HepG2 (cell line): ENCODE measurements around the gene UBR1. TPM values are rescaled to one million over a fixed set of nuclear protein-coding genes. Genes with fewer than 3 reads are reported as not detected.
A peak's percentile ranks its signal among the peaks of the same experiment; 100 is the strongest.

Experiments used
- AHR ChIP-seq: IDR thresholded peaks from 2 replicates; pipeline ENCODE4 v1.6.1; 2018; ENCODE audit warnings: missing genetic modification reagents, missing compliant biosample characterization
- CC2D1A ChIP-seq: sonication (generic); formaldehyde crosslinking; IDR thresholded peaks from 2 replicates; pipeline ENCODE4 v1.8.1; 2023; ENCODE audit warnings: mild to moderate bottlenecking, missing genetic modification reagents
- FIP1L1 ChIP-seq: fragments of 200-400 bp; formaldehyde crosslinking; IDR thresholded peaks from 2 replicates; pipeline ENCODE4 v1.6.1; 2018; ENCODE audit warnings: low read depth, mild to moderate bottlenecking, low read length, moderate library complexity, borderline replicate concordance; ENCODE audit not compliant: insufficient read depth
- NFIC ChIP-seq: IDR thresholded peaks from 2 replicates; pipeline ENCODE4 v1.6.1; 2012; ENCODE audit warnings: mild to moderate bottlenecking, low read length, inconsistent platforms
- NR1H2 ChIP-seq: sonication (generic); formaldehyde crosslinking; IDR thresholded peaks from 2 replicates; pipeline ENCODE4 v1.8.1; 2022; ENCODE audit warnings: low read depth, missing genetic modification reagents, borderline replicate concordance
- PCBP1 ChIP-seq: fragments of 200-400 bp; formaldehyde crosslinking; IDR thresholded peaks from 2 replicates; pipeline ENCODE4 v1.6.1; 2017; ENCODE audit warnings: mild to moderate bottlenecking, low read depth, low read length, borderline replicate concordance
- SSRP1 ChIP-seq: IDR thresholded peaks from 2 replicates; pipeline ENCODE4 v1.6.1; 2016; ENCODE audit warnings: control low read depth
- SUZ12 ChIP-seq: fragments of 150-350 bp; IDR thresholded peaks from 2 replicates; pipeline ENCODE4 v1.6.1; 2014; ENCODE audit warnings: low read depth, low read length
- TAF15 ChIP-seq: fragments of 200-400 bp; formaldehyde crosslinking; IDR thresholded peaks from one replicate; pipeline ENCODE4 v1.6.1; 2018; ENCODE audit warnings: mild to moderate bottlenecking, low read depth, low read length; ENCODE audit not compliant: poor library complexity, severe bottlenecking
- U2AF2 ChIP-seq: fragments of 200-400 bp; formaldehyde crosslinking; IDR thresholded peaks from 2 replicates; pipeline ENCODE4 v1.6.1; 2017; ENCODE audit warnings: low read depth, mild to moderate bottlenecking, low read length
- ZFP36 ChIP-seq: fragments of 150-350 bp; IDR thresholded peaks from 2 replicates; pipeline ENCODE4 v1.6.1; 2018; ENCODE audit warnings: borderline replicate concordance, low read length, low read depth; ENCODE audit not compliant: partially characterized antibody
- ZMYM3 ChIP-seq: sonication (generic); formaldehyde crosslinking; IDR thresholded peaks from 2 replicates; pipeline ENCODE4 v1.5.1; 2020; ENCODE audit warnings: mild to moderate bottlenecking, missing genetic modification reagents
- ZNF589 ChIP-seq: sonication (generic); formaldehyde crosslinking; conservative IDR thresholded peaks from 2 replicates; pipeline ENCODE4 v1.8.0; 2022; ENCODE audit warnings: mild to moderate bottlenecking, moderate library complexity, missing genetic modification reagents
- ZZZ3 ChIP-seq: sonication (generic); formaldehyde crosslinking; IDR thresholded peaks from 2 replicates; pipeline ENCODE4 v1.4.0; 2020; ENCODE audit warnings: missing genetic modification reagents, mild to moderate bottlenecking, borderline replicate concordance
- polyA plus RNA-seq, 8 experiments: library from polyadenylated mRNA; depleted of rRNA in 3 of 8; stranded (reverse) in 7 of 8; unstranded in 1 of 8; fragments of >200 nt; fragmentation: Illumina TruSeq in 4 of 8; extraction: Trizol in 4 of 8; gene quantifications; 2 replicates each; pipeline versions ENCODE4 v1.2.1 to v1.2.3, GENCODE V29; 2011 to 2016; ENCODE audit warnings: low read depth in 4 of 8, missing spikeins in 1 of 8, mixed read lengths in 1 of 8; ENCODE audit not compliant: insufficient read depth in 1 of 8
- total RNA-seq, 5 experiments: library from RNA; depleted of rRNA; stranded (reverse); fragments of >200 nt; fragmentation: Illumina TruSeq; extraction: Trizol; gene quantifications; 2 replicates each; pipeline ENCODE4 v1.2.3, GENCODE V29; 2016; ENCODE audit warnings: low read depth in 1 of 5
- TF ChIP-seq, protein P1 (sequence below): sonication (generic); formaldehyde crosslinking; conservative IDR thresholded peaks from 2 replicates; pipeline ENCODE4 v1.4.0; 2020; ENCODE audit warnings: mild to moderate bottlenecking, missing genetic modification reagents, moderate library complexity
- TF ChIP-seq, protein P2 (sequence below): sonication (generic); formaldehyde crosslinking; IDR thresholded peaks from 2 replicates; pipeline ENCODE4 v1.8.0; 2023; ENCODE audit warnings: mild to moderate bottlenecking, missing genetic modification reagents
- TF ChIP-seq, protein P3 (sequence below): sonication (generic); formaldehyde crosslinking; IDR thresholded peaks from 2 replicates; pipeline ENCODE4 v1.8.0; 2022; ENCODE audit warnings: missing genetic modification reagents, mild to moderate bottlenecking, moderate library complexity, borderline replicate concordance
- TF ChIP-seq, protein P4 (sequence below): sonication (generic); formaldehyde crosslinking; IDR thresholded peaks from 2 replicates; pipeline ENCODE4 v1.5.1; 2020; ENCODE audit warnings: missing genetic modification reagents, mild to moderate bottlenecking, borderline replicate concordance
- TF ChIP-seq, protein P5 (sequence below): sonication (generic); formaldehyde crosslinking; IDR thresholded peaks from 2 replicates; pipeline ENCODE4 v1.4.0; 2020; ENCODE audit warnings: missing genetic modification reagents

Gene UBR1
- total and polyA plus RNA-seq, 2 of the 13 experiments (the other 11 are each of a cell fraction or from before 2014, with no cell fraction given), result 6.4 to 18.0 TPM

DNA sequence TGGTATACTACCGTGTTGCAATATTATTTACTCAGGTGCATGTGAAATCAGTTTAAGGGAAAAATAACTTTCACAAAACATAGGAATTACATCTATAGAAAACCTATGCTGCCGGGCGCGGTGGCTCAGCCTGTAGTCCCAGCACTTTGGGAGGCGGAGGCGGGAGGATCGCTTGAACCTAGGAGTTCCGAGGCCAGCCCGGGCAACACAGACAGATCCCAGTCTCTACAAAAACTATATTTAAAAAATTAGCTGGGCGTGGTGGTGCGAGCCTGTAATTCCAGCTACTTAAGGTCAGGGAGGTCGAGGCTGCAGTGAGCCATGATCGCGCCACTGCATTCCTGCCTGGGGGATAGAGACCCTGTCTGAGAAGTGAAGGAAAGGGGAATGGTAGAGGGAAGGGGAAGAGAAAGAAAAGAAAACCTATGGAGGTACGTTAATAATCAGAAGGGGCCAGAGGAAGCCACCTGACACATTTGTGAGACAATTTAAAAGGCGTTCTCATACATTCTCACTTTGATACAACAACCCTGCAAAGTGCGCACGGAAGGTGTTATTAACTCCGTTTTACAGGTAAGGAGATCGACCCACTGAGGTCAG, 27.1 kb upstream of the UBR1 start (continued):
- TF ChIP-seq, protein P1, sequence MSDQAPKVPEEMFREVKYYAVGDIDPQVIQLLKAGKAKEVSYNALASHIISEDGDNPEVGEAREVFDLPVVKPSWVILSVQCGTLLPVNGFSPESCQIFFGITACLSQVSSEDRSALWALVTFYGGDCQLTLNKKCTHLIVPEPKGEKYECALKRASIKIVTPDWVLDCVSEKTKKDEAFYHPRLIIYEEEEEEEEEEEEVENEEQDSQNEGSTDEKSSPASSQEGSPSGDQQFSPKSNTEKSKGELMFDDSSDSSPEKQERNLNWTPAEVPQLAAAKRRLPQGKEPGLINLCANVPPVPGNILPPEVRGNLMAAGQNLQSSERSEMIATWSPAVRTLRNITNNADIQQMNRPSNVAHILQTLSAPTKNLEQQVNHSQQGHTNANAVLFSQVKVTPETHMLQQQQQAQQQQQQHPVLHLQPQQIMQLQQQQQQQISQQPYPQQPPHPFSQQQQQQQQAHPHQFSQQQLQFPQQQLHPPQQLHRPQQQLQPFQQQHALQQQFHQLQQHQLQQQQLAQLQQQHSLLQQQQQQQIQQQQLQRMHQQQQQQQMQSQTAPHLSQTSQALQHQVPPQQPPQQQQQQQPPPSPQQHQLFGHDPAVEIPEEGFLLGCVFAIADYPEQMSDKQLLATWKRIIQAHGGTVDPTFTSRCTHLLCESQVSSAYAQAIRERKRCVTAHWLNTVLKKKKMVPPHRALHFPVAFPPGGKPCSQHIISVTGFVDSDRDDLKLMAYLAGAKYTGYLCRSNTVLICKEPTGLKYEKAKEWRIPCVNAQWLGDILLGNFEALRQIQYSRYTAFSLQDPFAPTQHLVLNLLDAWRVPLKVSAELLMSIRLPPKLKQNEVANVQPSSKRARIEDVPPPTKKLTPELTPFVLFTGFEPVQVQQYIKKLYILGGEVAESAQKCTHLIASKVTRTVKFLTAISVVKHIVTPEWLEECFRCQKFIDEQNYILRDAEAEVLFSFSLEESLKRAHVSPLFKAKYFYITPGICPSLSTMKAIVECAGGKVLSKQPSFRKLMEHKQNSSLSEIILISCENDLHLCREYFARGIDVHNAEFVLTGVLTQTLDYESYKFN, result 0 out of 2 replicates have a peak, but pooled peaks have one; percentile 14
- TF ChIP-seq, protein P2, sequence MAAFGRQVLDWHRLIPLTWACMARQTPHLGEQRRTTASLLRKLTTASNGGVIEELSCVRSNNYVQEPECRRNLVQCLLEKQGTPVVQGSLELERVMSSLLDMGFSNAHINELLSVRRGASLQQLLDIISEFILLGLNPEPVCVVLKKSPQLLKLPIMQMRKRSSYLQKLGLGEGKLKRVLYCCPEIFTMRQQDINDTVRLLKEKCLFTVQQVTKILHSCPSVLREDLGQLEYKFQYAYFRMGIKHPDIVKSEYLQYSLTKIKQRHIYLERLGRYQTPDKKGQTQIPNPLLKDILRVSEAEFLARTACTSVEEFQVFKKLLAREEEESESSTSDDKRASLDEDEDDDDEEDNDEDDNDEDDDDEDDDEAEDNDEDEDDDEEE, result no peak
- 0 out of 2 replicates have a peak, but pooled peaks have one; percentile 9 for TF ChIP-seq SSRP1
- TF ChIP-seq CC2D1A, result no peak
- peak; percentile 90 for TF ChIP-seq ZMYM3
- TF ChIP-seq FIP1L1, result no peak
- no peak for TF ChIP-seq TAF15
- no peak for TF ChIP-seq NFIC
- TF ChIP-seq, protein P3, sequence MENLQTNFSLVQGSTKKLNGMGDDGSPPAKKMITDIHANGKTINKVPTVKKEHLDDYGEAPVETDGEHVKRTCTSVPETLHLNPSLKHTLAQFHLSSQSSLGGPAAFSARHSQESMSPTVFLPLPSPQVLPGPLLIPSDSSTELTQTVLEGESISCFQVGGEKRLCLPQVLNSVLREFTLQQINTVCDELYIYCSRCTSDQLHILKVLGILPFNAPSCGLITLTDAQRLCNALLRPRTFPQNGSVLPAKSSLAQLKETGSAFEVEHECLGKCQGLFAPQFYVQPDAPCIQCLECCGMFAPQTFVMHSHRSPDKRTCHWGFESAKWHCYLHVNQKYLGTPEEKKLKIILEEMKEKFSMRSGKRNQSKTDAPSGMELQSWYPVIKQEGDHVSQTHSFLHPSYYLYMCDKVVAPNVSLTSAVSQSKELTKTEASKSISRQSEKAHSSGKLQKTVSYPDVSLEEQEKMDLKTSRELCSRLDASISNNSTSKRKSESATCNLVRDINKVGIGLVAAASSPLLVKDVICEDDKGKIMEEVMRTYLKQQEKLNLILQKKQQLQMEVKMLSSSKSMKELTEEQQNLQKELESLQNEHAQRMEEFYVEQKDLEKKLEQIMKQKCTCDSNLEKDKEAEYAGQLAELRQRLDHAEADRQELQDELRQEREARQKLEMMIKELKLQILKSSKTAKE (CRISPR knock-in tag), result no peak
- no peak for TF ChIP-seq SUZ12
- no peak for TF ChIP-seq U2AF2
- TF ChIP-seq PCBP1, result no peak
- TF ChIP-seq ZFP36, result no peak
- TF ChIP-seq ZZZ3 (CRISPR knock-in tag), result no peak
- no peak for TF ChIP-seq AHR (CRISPR knock-in tag)
- TF ChIP-seq, protein P4, sequence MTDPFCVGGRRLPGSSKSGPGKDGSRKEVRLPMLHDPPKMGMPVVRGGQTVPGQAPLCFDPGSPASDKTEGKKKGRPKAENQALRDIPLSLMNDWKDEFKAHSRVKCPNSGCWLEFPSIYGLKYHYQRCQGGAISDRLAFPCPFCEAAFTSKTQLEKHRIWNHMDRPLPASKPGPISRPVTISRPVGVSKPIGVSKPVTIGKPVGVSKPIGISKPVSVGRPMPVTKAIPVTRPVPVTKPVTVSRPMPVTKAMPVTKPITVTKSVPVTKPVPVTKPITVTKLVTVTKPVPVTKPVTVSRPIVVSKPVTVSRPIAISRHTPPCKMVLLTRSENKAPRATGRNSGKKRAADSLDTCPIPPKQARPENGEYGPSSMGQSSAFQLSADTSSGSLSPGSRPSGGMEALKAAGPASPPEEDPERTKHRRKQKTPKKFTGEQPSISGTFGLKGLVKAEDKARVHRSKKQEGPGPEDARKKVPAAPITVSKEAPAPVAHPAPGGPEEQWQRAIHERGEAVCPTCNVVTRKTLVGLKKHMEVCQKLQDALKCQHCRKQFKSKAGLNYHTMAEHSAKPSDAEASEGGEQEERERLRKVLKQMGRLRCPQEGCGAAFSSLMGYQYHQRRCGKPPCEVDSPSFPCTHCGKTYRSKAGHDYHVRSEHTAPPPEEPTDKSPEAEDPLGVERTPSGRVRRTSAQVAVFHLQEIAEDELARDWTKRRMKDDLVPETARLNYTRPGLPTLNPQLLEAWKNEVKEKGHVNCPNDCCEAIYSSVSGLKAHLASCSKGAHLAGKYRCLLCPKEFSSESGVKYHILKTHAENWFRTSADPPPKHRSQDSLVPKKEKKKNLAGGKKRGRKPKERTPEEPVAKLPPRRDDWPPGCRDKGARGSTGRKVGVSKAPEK (CRISPR knock-in tag), result peak; percentile 59; the same call in 1 of the 2 replicates
- TF ChIP-seq ZNF589 (CRISPR knock-in tag), result no peak
- TF ChIP-seq, protein P5, sequence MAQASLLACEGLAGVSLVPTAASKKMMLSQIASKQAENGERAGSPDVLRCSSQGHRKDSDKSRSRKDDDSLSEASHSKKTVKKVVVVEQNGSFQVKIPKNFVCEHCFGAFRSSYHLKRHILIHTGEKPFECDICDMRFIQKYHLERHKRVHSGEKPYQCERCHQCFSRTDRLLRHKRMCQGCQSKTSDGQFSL (CRISPR knock-in tag), result 0 out of 2 replicates have a peak, but pooled peaks have one; percentile 25
- TF ChIP-seq NR1H2 (CRISPR knock-in tag), result no peak
